ENCODE results near the gene HECTD4. TPM values are rescaled to one million over a fixed set of nuclear protein-coding genes. Genes with fewer than 3 reads are reported as not detected.

Gene HECTD4
- total and polyA plus RNA-seq, 2 experiments from 2014 or later = 25.7 to 36.9 TPM

DNA sequence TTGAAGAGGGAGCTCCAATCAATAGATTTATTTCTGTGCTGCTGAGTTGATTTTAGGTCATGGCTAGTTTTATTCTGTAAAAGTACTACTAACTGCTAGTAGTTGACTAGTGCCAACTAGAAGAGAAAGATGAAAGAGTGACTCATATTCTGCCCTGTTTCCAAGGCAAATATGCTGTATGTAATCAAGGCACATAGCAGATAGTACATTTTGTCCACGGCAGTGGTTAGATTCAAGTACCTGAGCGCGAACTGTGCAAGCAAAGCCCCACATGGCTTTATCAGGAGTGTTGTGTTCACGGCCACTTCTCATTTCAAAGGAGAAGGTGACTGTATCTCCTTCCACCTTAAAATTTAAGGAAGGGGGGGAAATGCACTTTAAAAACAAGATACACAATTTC, 130.0 kb downstream of the HECTD4 start:
- Mint-ChIP-seq H3K4me1 (peaks cover 21% of the 10 kb centered on the region), H3K27me3 (ENCODE audit: insufficient read depth, low read depth, poor library complexity) (no peaks in the 10 kb centered on the region), H3K4me3 (no peak overlapping the region), H3K27ac (no peak overlapping the region), H3K9me3 (no peaks in the 10 kb centered on the region), H3K36me3 (ENCODE audit: low read depth) (peaks cover 18% of the 10 kb centered on the region)
- Histone ChIP-seq H3K27me3 (ENCODE audit: insufficient read depth) (no peaks in the 10 kb centered on the region), H3F3A (replicated peaks; ENCODE audit: low read depth) (no peaks in the 10 kb centered on the region), H3K27ac (ENCODE audit: low read depth) (no peak overlapping the region), H2AFZ (no peak overlapping the region), H3K9me2 (ENCODE audit: insufficient read depth) (no peaks in the 10 kb centered on the region), H3K4me1 (ENCODE audit: insufficient read depth) (peaks cover 13% of the 10 kb centered on the region; the same call in 1 of the 2 replicates), H3K36me3 (ENCODE audit: insufficient read depth) (peaks cover 6% of the 10 kb centered on the region; the same call in 1 of the 2 replicates), H3K4me2 (no peak overlapping the region), H4K20me1 (replicated peaks; ENCODE audit: insufficient read depth) (no peaks in the 10 kb centered on the region; the same call in 1 of the 2 replicates), H3K4me3 (no peak overlapping the region), H3K79me2 (replicated peaks; ENCODE audit: insufficient read depth) (no peaks in the 10 kb centered on the region)
- ATAC-seq = no peak
- TF ChIP-seq, protein P1, sequence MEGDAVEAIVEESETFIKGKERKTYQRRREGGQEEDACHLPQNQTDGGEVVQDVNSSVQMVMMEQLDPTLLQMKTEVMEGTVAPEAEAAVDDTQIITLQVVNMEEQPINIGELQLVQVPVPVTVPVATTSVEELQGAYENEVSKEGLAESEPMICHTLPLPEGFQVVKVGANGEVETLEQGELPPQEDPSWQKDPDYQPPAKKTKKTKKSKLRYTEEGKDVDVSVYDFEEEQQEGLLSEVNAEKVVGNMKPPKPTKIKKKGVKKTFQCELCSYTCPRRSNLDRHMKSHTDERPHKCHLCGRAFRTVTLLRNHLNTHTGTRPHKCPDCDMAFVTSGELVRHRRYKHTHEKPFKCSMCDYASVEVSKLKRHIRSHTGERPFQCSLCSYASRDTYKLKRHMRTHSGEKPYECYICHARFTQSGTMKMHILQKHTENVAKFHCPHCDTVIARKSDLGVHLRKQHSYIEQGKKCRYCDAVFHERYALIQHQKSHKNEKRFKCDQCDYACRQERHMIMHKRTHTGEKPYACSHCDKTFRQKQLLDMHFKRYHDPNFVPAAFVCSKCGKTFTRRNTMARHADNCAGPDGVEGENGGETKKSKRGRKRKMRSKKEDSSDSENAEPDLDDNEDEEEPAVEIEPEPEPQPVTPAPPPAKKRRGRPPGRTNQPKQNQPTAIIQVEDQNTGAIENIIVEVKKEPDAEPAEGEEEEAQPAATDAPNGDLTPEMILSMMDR (conservative IDR thresholded peaks at IDR 0.05; ENCODE audit: low read depth in 2 of 2) = no peak
- TF ChIP-seq JUNB (IDR thresholded peaks at IDR 0.05; ENCODE audit: unreplicated experiment) = no peak
- no peak for TF ChIP-seq STAT1 (IDR thresholded peaks at IDR 0.05; ENCODE audit: unreplicated experiment)
- TF ChIP-seq ZNF331 (CRISPR knock-in tag; IDR thresholded peaks at IDR 0.05; ENCODE audit: low read depth) = no peak
- no peak for TF ChIP-seq EZH2phosphoT487 (IDR thresholded peaks at IDR 0.05; ENCODE audit: unreplicated experiment)
- TF ChIP-seq ZNF114 (CRISPR knock-in tag; IDR thresholded peaks at IDR 0.05) = no peak
- TF ChIP-seq, protein P2, sequence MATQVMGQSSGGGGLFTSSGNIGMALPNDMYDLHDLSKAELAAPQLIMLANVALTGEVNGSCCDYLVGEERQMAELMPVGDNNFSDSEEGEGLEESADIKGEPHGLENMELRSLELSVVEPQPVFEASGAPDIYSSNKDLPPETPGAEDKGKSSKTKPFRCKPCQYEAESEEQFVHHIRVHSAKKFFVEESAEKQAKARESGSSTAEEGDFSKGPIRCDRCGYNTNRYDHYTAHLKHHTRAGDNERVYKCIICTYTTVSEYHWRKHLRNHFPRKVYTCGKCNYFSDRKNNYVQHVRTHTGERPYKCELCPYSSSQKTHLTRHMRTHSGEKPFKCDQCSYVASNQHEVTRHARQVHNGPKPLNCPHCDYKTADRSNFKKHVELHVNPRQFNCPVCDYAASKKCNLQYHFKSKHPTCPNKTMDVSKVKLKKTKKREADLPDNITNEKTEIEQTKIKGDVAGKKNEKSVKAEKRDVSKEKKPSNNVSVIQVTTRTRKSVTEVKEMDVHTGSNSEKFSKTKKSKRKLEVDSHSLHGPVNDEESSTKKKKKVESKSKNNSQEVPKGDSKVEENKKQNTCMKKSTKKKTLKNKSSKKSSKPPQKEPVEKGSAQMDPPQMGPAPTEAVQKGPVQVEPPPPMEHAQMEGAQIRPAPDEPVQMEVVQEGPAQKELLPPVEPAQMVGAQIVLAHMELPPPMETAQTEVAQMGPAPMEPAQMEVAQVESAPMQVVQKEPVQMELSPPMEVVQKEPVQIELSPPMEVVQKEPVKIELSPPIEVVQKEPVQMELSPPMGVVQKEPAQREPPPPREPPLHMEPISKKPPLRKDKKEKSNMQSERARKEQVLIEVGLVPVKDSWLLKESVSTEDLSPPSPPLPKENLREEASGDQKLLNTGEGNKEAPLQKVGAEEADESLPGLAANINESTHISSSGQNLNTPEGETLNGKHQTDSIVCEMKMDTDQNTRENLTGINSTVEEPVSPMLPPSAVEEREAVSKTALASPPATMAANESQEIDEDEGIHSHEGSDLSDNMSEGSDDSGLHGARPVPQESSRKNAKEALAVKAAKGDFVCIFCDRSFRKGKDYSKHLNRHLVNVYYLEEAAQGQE (IDR thresholded peaks at IDR 0.05; ENCODE audit: unreplicated experiment) = no peak
- TF ChIP-seq EZH2 (IDR thresholded peaks at IDR 0.05; ENCODE audit: low read depth, unreplicated experiment) = no peak
- no peak for TF ChIP-seq CREB1 (CRISPR knock-in tag; IDR thresholded peaks at IDR 0.05; ENCODE audit: low read depth)
- no peak for TF ChIP-seq POLR2AphosphoS5 (IDR thresholded peaks at IDR 0.05; ENCODE audit: low read depth)
- TF ChIP-seq, protein P3, sequence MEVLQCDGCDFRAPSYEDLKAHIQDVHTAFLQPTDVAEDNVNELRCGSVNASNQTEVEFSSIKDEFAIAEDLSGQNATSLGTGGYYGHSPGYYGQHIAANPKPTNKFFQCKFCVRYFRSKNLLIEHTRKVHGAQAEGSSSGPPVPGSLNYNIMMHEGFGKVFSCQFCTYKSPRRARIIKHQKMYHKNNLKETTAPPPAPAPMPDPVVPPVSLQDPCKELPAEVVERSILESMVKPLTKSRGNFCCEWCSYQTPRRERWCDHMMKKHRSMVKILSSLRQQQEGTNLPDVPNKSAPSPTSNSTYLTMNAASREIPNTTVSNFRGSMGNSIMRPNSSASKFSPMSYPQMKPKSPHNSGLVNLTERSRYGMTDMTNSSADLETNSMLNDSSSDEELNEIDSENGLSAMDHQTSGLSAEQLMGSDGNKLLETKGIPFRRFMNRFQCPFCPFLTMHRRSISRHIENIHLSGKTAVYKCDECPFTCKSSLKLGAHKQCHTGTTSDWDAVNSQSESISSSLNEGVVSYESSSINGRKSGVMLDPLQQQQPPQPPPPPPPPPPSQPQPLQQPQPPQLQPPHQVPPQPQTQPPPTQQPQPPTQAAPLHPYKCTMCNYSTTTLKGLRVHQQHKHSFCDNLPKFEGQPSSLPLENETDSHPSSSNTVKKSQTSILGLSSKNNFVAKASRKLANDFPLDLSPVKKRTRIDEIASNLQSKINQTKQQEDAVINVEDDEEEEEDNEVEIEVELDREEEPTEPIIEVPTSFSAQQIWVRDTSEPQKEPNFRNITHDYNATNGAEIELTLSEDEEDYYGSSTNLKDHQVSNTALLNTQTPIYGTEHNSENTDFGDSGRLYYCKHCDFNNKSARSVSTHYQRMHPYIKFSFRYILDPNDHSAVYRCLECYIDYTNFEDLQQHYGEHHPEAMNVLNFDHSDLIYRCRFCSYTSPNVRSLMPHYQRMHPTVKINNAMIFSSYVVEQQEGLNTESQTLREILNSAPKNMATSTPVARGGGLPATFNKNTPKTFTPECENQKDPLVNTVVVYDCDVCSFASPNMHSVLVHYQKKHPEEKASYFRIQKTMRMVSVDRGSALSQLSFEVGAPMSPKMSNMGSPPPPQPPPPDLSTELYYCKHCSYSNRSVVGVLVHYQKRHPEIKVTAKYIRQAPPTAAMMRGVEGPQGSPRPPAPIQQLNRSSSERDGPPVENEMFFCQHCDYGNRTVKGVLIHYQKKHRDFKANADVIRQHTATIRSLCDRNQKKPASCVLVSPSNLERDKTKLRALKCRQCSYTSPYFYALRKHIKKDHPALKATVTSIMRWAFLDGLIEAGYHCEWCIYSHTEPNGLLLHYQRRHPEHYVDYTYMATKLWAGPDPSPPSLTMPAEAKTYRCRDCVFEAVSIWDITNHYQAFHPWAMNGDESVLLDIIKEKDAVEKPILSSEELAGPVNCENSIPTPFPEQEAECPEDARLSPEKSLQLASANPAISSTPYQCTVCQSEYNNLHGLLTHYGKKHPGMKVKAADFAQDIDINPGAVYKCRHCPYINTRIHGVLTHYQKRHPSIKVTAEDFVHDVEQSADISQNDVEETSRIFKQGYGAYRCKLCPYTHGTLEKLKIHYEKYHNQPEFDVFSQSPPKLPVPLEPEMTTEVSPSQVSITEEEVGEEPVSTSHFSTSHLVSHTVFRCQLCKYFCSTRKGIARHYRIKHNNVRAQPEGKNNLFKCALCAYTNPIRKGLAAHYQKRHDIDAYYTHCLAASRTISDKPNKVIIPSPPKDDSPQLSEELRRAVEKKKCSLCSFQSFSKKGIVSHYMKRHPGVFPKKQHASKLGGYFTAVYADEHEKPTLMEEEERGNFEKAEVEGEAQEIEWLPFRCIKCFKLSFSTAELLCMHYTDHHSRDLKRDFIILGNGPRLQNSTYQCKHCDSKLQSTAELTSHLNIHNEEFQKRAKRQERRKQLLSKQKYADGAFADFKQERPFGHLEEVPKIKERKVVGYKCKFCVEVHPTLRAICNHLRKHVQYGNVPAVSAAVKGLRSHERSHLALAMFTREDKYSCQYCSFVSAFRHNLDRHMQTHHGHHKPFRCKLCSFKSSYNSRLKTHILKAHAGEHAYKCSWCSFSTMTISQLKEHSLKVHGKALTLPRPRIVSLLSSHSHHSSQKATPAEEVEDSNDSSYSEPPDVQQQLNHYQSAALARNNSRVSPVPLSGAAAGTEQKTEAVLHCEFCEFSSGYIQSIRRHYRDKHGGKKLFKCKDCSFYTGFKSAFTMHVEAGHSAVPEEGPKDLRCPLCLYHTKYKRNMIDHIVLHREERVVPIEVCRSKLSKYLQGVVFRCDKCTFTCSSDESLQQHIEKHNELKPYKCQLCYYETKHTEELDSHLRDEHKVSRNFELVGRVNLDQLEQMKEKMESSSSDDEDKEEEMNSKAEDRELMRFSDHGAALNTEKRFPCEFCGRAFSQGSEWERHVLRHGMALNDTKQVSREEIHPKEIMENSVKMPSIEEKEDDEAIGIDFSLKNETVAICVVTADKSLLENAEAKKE (CRISPR knock-in tag; IDR thresholded peaks at IDR 0.05) = no peak
- TF ChIP-seq ETS1 (IDR thresholded peaks at IDR 0.05) = no peak
- no peak for TF ChIP-seq NANOG (IDR thresholded peaks at IDR 0.05; ENCODE audit: borderline replicate concordance)
- DNase-seq (ENCODE audit: low spot score) = no peak

Measured in GM23338 (cell line).